HepG2 (cell line): Measurements from ENCODE around the gene PRDX2. TPM values are rescaled to one million over a fixed set of nuclear protein-coding genes. Genes with fewer than 3 reads are reported as not detected.

Source experiments
- HHEX ChIP-seq: IDR thresholded peaks from 2 replicates; pipeline ENCODE4 v1.6.1; 2016; ENCODE audit warnings: control low read depth
- ISX ChIP-seq: sonication (generic); formaldehyde crosslinking; conservative IDR thresholded peaks from 2 replicates; pipeline ENCODE4 v1.5.0; 2020; ENCODE audit warnings: missing genetic modification reagents
- NONO ChIP-seq, 2 experiments: fragments of 450-650 bp in 1 of 2; sonication (generic) in 1 of 2; formaldehyde crosslinking in 1 of 2; IDR thresholded peaks in 1 of 2; conservative IDR thresholded peaks in 1 of 2; 2 replicates each; pipeline versions ENCODE4 v1.6.1 to v1.8.0; 2017 to 2022; ENCODE audit warnings: mild to moderate bottlenecking in 1 of 2, missing genetic modification reagents in 1 of 2, moderate library complexity in 1 of 2
- STAG1 ChIP-seq: sonication (generic); formaldehyde crosslinking; IDR thresholded peaks from 2 replicates; pipeline ENCODE4 v1.4.0; 2020; ENCODE audit warnings: missing genetic modification reagents
- ZNF431 ChIP-seq: sonication (generic); formaldehyde crosslinking; IDR thresholded peaks from 2 replicates; pipeline ENCODE4 v1.9.0; 2022; ENCODE audit warnings: missing genetic modification reagents, low read depth, mild to moderate bottlenecking, borderline replicate concordance
- ZNF749 ChIP-seq: sonication (generic); formaldehyde crosslinking; IDR thresholded peaks from 2 replicates; pipeline ENCODE4 v1.8.0; 2022; ENCODE audit warnings: mild to moderate bottlenecking, missing genetic modification reagents, moderate library complexity, borderline replicate concordance
- ZNF781 ChIP-seq: sonication (generic); formaldehyde crosslinking; IDR thresholded peaks from 2 replicates; pipeline ENCODE4 v1.5.1; 2020; ENCODE audit warnings: borderline replicate concordance, mild to moderate bottlenecking, missing genetic modification reagents; ENCODE audit errors: not compliant biosample characterization
- polyA plus RNA-seq, 8 experiments: library from polyadenylated mRNA; depleted of rRNA in 3 of 8; stranded (reverse) in 7 of 8; unstranded in 1 of 8; fragments of >200 nt; fragmentation: Illumina TruSeq in 4 of 8; extraction: Trizol in 4 of 8; gene quantifications; 2 replicates each; pipeline versions ENCODE4 v1.2.1 to v1.2.3, GENCODE V29; 2011 to 2016; ENCODE audit warnings: low read depth in 4 of 8, missing spikeins in 1 of 8, mixed read lengths in 1 of 8; ENCODE audit not compliant: insufficient read depth in 1 of 8
- total RNA-seq, 5 experiments: library from RNA; depleted of rRNA; stranded (reverse); fragments of >200 nt; fragmentation: Illumina TruSeq; extraction: Trizol; gene quantifications; 2 replicates each; pipeline ENCODE4 v1.2.3, GENCODE V29; 2016; ENCODE audit warnings: low read depth in 1 of 5
- TF ChIP-seq, protein P1 (sequence below): sonication (generic); formaldehyde crosslinking; IDR thresholded peaks from 2 replicates; pipeline ENCODE4 v1.4.0; 2020; ENCODE audit warnings: missing genetic modification reagents
- TF ChIP-seq, protein P2 (sequence below): sonication (generic); formaldehyde crosslinking; IDR thresholded peaks from 2 replicates; pipeline ENCODE4 v1.4.0; 2020; ENCODE audit warnings: missing genetic modification reagents
- TF ChIP-seq, protein P3 (sequence below): sonication (generic); formaldehyde crosslinking; IDR thresholded peaks from 2 replicates; pipeline ENCODE4 v1.4.0; 2020; ENCODE audit warnings: missing genetic modification reagents, low read depth, mild to moderate bottlenecking, borderline replicate concordance
- TF ChIP-seq, protein P4 (sequence below): sonication (generic); formaldehyde crosslinking; IDR thresholded peaks from 2 replicates; pipeline ENCODE4 v1.5.0; 2020; ENCODE audit warnings: mild to moderate bottlenecking, missing genetic modification reagents
- TF ChIP-seq, protein P5 (sequence below): sonication (generic); formaldehyde crosslinking; IDR thresholded peaks from 2 replicates; pipeline ENCODE4 v1.4.0; 2020; ENCODE audit warnings: mild to moderate bottlenecking, missing genetic modification reagents

PRDX2 gene
- total and polyA plus RNA-seq, 2 of the 13 experiments (the other 11 are each of a cell fraction or from before 2014, with no cell fraction given) = 218 to 381 TPM

DNA sequence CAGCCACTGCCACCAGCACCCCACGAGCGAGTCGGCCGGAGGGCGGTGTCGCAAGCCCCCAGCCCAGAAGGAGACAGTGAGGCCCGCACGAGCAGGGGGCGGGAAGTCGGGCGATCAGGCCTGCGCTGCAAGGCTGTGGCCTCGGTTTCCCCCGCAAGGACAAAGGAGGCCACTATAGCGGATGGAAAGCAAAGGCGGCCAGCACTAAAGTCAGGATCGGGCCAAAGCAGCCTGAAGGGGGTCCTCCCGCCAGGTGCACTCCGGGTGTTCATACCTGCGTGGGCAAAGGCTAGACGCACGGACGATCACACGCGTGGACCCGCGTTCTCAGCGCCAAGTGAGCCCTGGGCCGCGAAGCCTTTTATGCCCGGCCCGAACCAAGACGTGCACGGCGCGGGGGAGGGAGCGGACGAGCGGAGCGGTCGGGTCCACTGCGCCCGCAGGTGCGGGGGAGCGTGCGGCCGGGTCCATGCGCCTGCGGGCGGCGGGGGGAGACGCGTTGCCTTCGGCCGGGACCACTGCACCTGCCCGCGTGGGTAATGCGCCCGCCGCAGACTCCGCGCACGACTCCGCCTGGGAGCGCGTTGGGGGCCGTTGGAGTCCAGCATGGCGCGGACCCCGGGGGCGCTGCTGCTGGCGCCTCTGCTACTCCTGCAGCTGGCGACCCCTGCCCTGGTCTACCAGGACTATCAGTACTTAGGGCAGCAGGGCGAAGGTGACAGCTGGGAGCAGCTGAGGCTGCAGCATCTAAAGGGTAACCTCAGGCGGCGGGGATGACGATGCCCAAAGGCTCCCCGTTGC lies at the start of gene PRDX2, which contains the start of gene THSD8 (continued):
- TF ChIP-seq ZNF431 (no peak), ZNF781 (CRISPR knock-in tag) (peak; percentile 70), STAG1 (CRISPR knock-in tag) (no peak), ZNF749 (CRISPR knock-in tag) (no peak), HHEX (CRISPR knock-in tag) (no peak), NONO (IDR thresholded peaks at IDR 0.05) (no peak), NONO (CRISPR knock-in tag; conservative IDR thresholded peaks at IDR 0.05) (peak; percentile 96), ISX (no peak)
- TF ChIP-seq, protein P1, sequence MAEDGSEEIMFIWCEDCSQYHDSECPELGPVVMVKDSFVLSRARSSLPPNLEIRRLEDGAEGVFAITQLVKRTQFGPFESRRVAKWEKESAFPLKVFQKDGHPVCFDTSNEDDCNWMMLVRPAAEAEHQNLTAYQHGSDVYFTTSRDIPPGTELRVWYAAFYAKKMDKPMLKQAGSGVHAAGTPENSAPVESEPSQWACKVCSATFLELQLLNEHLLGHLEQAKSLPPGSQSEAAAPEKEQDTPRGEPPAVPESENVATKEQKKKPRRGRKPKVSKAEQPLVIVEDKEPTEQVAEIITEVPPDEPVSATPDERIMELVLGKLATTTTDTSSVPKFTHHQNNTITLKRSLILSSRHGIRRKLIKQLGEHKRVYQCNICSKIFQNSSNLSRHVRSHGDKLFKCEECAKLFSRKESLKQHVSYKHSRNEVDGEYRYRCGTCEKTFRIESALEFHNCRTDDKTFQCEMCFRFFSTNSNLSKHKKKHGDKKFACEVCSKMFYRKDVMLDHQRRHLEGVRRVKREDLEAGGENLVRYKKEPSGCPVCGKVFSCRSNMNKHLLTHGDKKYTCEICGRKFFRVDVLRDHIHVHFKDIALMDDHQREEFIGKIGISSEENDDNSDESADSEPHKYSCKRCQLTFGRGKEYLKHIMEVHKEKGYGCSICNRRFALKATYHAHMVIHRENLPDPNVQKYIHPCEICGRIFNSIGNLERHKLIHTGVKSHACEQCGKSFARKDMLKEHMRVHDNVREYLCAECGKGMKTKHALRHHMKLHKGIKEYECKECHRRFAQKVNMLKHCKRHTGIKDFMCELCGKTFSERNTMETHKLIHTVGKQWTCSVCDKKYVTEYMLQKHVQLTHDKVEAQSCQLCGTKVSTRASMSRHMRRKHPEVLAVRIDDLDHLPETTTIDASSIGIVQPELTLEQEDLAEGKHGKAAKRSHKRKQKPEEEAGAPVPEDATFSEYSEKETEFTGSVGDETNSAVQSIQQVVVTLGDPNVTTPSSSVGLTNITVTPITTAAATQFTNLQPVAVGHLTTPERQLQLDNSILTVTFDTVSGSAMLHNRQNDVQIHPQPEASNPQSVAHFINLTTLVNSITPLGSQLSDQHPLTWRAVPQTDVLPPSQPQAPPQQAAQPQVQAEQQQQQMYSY = no peak
- TF ChIP-seq, protein P2, sequence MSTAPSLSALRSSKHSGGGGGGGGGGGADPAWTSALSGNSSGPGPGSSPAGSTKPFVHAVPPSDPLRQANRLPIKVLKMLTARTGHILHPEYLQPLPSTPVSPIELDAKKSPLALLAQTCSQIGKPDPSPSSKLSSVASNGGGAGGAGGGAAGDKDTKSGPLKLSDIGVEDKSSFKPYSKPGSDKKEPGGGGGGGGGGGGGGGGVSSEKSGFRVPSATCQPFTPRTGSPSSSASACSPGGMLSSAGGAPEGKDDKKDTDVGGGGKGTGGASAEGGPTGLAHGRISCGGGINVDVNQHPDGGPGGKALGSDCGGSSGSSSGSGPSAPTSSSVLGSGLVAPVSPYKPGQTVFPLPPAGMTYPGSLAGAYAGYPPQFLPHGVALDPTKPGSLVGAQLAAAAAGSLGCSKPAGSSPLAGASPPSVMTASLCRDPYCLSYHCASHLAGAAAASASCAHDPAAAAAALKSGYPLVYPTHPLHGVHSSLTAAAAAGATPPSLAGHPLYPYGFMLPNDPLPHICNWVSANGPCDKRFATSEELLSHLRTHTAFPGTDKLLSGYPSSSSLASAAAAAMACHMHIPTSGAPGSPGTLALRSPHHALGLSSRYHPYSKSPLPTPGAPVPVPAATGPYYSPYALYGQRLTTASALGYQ (CRISPR knock-in tag) = peak; percentile 67; the same call in 1 of the 2 replicates
- TF ChIP-seq, protein P3, sequence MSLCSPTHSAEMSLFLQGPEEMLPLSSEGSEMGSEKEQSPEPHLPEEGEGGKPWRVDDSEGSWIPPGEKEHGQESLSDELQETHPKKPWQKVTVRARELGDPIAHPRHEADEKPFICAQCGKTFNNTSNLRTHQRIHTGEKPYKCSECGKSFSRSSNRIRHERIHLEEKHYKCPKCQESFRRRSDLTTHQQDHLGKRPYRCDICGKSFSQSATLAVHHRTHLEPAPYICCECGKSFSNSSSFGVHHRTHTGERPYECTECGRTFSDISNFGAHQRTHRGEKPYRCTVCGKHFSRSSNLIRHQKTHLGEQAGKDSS (CRISPR knock-in tag) = no peak
- TF ChIP-seq, protein P4, sequence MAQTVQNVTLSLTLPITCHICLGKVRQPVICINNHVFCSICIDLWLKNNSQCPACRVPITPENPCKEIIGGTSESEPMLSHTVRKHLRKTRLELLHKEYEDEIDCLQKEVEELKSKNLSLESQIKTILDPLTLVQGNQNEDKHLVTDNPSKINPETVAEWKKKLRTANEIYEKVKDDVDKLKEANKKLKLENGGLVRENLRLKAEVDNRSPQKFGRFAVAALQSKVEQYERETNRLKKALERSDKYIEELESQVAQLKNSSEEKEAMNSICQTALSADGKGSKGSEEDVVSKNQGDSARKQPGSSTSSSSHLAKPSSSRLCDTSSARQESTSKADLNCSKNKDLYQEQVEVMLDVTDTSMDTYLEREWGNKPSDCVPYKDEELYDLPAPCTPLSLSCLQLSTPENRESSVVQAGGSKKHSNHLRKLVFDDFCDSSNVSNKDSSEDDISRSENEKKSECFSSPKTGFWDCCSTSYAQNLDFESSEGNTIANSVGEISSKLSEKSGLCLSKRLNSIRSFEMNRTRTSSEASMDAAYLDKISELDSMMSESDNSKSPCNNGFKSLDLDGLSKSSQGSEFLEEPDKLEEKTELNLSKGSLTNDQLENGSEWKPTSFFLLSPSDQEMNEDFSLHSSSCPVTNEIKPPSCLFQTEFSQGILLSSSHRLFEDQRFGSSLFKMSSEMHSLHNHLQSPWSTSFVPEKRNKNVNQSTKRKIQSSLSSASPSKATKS (CRISPR knock-in tag) = no peak; the same call in 1 of the 2 replicates
- TF ChIP-seq, protein P5, sequence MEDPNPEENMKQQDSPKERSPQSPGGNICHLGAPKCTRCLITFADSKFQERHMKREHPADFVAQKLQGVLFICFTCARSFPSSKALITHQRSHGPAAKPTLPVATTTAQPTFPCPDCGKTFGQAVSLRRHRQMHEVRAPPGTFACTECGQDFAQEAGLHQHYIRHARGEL = no peak
